ENCODE results near the gene SUSD1. TPM values are rescaled to one million over a fixed set of nuclear protein-coding genes. Genes with fewer than 3 reads are reported as not detected.

The SUSD1 gene
- total and polyA plus RNA-seq, 2 donors (not counting 1 experiment from before 2014, with no cell fraction given), result 5.7 to 7.5 TPM

- Histone ChIP-seq H3K9ac (ENCODE audit: low read length) (peak overlapping the region; percentile 10), H3K27me3 (replicated peaks in 1 of 4; ENCODE audit: control extremely low read depth in 1 of 4, control insufficient read depth in 3 of 4, insufficient read depth in 4 of 4, low read length in 3 of 4) (no peaks in the 10 kb centered on the region), H3K4me2 (replicated peaks; ENCODE audit: low read depth, low read length, poor library complexity, severe bottlenecking) (peak overlapping the region; percentile 59), H3K4me3 (ENCODE audit: control extremely low read depth in 1 of 5, extremely low read depth in 1 of 5, insufficient read depth in 1 of 5, low read depth in 2 of 5, low read length in 4 of 5) (peak overlapping the region in 1 of 5 experiments; percentile 16), H3K79me2 (ENCODE audit: control insufficient read depth, insufficient read depth, low read length) (no peaks in the 10 kb centered on the region), H2AFZ (ENCODE audit: insufficient read depth, low read depth, low read length, poor library complexity, severe bottlenecking) (no peak overlapping the region), H3K36me3 (replicated peaks in 1 of 2; ENCODE audit: control extremely low read depth in 1 of 2, control insufficient read depth in 1 of 2, extremely low read depth in 1 of 2, insufficient read depth in 2 of 2, low read length in 1 of 2) (no peaks in the 10 kb centered on the region), H3K27ac (ENCODE audit: low read length in 2 of 2) (peak overlapping the region; percentile 64 to 87), H3K9me3 (ENCODE audit: control extremely low read depth in 1 of 3, control insufficient read depth in 2 of 3, insufficient read depth in 1 of 3, low read length in 2 of 3) (peaks cover 0 to 5% (median 0%) of the 10 kb centered on the region in 3 donors), H3K4me1 (ENCODE audit: control insufficient read depth in 2 of 2, insufficient read depth in 2 of 2, low read length in 2 of 2) (peaks cover 97 to 98% of the 10 kb centered on the region in 2 donors), H4K20me1 (ENCODE audit: control insufficient read depth, insufficient read depth, low read length, poor library complexity, severe bottlenecking) (no peaks in the 10 kb centered on the region)
- peaks cover 86% of the 10 kb centered on the region for H3K4me1 Mint-ChIP-seq
- H3K9me3 Mint-ChIP-seq (ENCODE audit: insufficient read depth), result no peaks in the 10 kb centered on the region
- TF ChIP-seq, protein P1, sequence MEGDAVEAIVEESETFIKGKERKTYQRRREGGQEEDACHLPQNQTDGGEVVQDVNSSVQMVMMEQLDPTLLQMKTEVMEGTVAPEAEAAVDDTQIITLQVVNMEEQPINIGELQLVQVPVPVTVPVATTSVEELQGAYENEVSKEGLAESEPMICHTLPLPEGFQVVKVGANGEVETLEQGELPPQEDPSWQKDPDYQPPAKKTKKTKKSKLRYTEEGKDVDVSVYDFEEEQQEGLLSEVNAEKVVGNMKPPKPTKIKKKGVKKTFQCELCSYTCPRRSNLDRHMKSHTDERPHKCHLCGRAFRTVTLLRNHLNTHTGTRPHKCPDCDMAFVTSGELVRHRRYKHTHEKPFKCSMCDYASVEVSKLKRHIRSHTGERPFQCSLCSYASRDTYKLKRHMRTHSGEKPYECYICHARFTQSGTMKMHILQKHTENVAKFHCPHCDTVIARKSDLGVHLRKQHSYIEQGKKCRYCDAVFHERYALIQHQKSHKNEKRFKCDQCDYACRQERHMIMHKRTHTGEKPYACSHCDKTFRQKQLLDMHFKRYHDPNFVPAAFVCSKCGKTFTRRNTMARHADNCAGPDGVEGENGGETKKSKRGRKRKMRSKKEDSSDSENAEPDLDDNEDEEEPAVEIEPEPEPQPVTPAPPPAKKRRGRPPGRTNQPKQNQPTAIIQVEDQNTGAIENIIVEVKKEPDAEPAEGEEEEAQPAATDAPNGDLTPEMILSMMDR (IDR thresholded peaks at IDR 0.05), result no peak
- no peak for TF ChIP-seq EZH2 (IDR thresholded peaks at IDR 0.05; ENCODE audit: borderline replicate concordance, insufficient read depth, low read depth, low read length, poor library complexity, severe bottlenecking)
- intact Hi-C loops (cut with micrococcal nuclease), result loop anchor here (1.0 to 5.0 kb wide), 4 partner anchors 21 to 349 kb away; partner anchors contain the start of gene HSDL2
- H3K27ac Mint-ChIP-seq, result peak overlapping the region; percentile 94
- H3K27me3 Mint-ChIP-seq, result no peaks in the 10 kb centered on the region
- peak overlapping the region; percentile 81 for H3K4me3 Mint-ChIP-seq
- ChIA-PET CTCF (interaction anchor here (0.5 to 2.4 kb wide), 8 partner anchors 20 to 338 kb away, joined by 3 to 6 read pairs (median 4); no protein-coding TSS in a partner anchor), POLR2A (interaction anchor here (0.9 to 1.5 kb wide), 4 partner anchors 22 to 107 kb away, joined by 3 to 4 read pairs (median 3); no protein-coding TSS in a partner anchor)
- WGBS (ENCODE audit: insufficient coverage), result 76% methylated on average over 3 of the region's 9 CpGs
- peak; percentile 56 for DNase-seq
- ATAC-seq (ENCODE audit: low read depth), result peak; percentile 8
These were observed 141.6 kb downstream of the SUSD1 start for GRCh38 chr9:112033237-112034215.

Data from B cell (primary cell).